Neuronal stem cell (in vitro differentiated cells): ENCODE data around the gene SEMA3A.

Experiments used
- DNase-seq: peaks from one replicate; pipeline ENCODE4 v3.0.0-alpha.2; 2013; ENCODE audit warnings: low spot score
- H2AFZ ChIP-seq: one replicate; pipeline ENCODE4 v1.6.1; 2013; ENCODE audit warnings: mild to moderate bottlenecking, low read length, inconsistent platforms
- H2AK5ac ChIP-seq: 2 replicates; pipeline ENCODE4 v1.6.1; 2013; ENCODE audit warnings: low read depth, mild to moderate bottlenecking, inconsistent platforms, low read length, moderate library complexity, mixed read lengths
- H2BK120ac ChIP-seq: 2 replicates; pipeline ENCODE4 v1.6.1; 2013; ENCODE audit warnings: low read depth, mild to moderate bottlenecking, inconsistent platforms, low read length, moderate library complexity, mixed read lengths
- H2BK12ac ChIP-seq: one replicate; pipeline ENCODE4 v1.6.1; 2013; ENCODE audit warnings: low read length, inconsistent platforms
- H2BK15ac ChIP-seq: 2 replicates; pipeline ENCODE4 v1.6.1; 2013; ENCODE audit warnings: mild to moderate bottlenecking, low read length, inconsistent platforms, mixed read lengths
- H2BK5ac ChIP-seq: one replicate; pipeline ENCODE4 v1.6.1; 2013; ENCODE audit warnings: inconsistent platforms, mild to moderate bottlenecking, low read length, moderate library complexity
- H3K14ac ChIP-seq: one replicate; pipeline ENCODE4 v1.6.1; 2013; ENCODE audit warnings: low read length, inconsistent platforms
- H3K18ac ChIP-seq: 2 replicates; pipeline ENCODE4 v1.6.1; 2013; ENCODE audit warnings: low read length, inconsistent platforms
- H3K23ac ChIP-seq: 2 replicates; pipeline ENCODE4 v1.6.1; 2013; ENCODE audit warnings: low read depth, mild to moderate bottlenecking, mixed read lengths, low read length, inconsistent platforms; ENCODE audit not compliant: poor library complexity
- H3K27ac ChIP-seq: replicated peaks from 3 replicates; pipeline ENCODE4 v1.5.1; 2013; ENCODE audit warnings: low read length, inconsistent platforms
- H3K27me3 ChIP-seq, 3 experiments: 2 replicates each; pipeline ENCODE4 v1.6.1; 2013; ENCODE audit warnings: low read length in 3 of 3, mild to moderate bottlenecking in 2 of 3, inconsistent platforms in 1 of 3, low read depth in 1 of 3, mixed read lengths in 1 of 3, moderate library complexity in 1 of 3; ENCODE audit not compliant: control insufficient read depth in 3 of 3, insufficient read depth in 3 of 3
- H3K36me3 ChIP-seq, 2 donors: replicated peaks in 1 of 2; 2 replicates each; pipeline ENCODE4 v1.6.1; 2013; ENCODE audit warnings: low read length in 2 of 2; ENCODE audit not compliant: control insufficient read depth in 2 of 2, insufficient read depth in 2 of 2
- H3K4ac ChIP-seq: 2 replicates; pipeline ENCODE4 v1.6.1; 2013; ENCODE audit warnings: inconsistent platforms, mild to moderate bottlenecking, low read length, moderate library complexity
- H3K4me1 ChIP-seq, 2 donors: 1 replicate in 1 of 2; 2 replicates in 1 of 2; pipeline ENCODE4 v1.6.1; 2013; ENCODE audit warnings: low read length in 2 of 2, low read depth in 1 of 2; ENCODE audit not compliant: control insufficient read depth in 2 of 2, insufficient read depth in 1 of 2
- H3K4me2 ChIP-seq: one replicate; pipeline ENCODE4 v1.6.1; 2013; ENCODE audit warnings: mild to moderate bottlenecking, low read length, inconsistent platforms; ENCODE audit not compliant: insufficient read depth, poor library complexity, severe bottlenecking
- H3K4me3 ChIP-seq, 2 donors: 2 replicates each; pipeline ENCODE4 v1.5.1; 2013; ENCODE audit warnings: low read length in 2 of 2, mild to moderate bottlenecking in 2 of 2, inconsistent platforms in 1 of 2, moderate library complexity in 1 of 2
- H3K79me1 ChIP-seq: one replicate; pipeline ENCODE4 v1.6.1; 2013; ENCODE audit warnings: low read depth, mild to moderate bottlenecking, inconsistent platforms, low read length, moderate library complexity
- H3K9ac ChIP-seq: one replicate; pipeline ENCODE4 v1.6.1; 2013; ENCODE audit warnings: mild to moderate bottlenecking, low read depth, low read length, inconsistent platforms; ENCODE audit not compliant: poor library complexity
- H3K9me3 ChIP-seq, 2 donors: replicated peaks in 1 of 2; 2 replicates each; pipeline versions ENCODE3 to v1.6.1; 2013; ENCODE audit warnings: low read length in 2 of 2, mild to moderate bottlenecking in 2 of 2, inconsistent platforms in 1 of 2, low read depth in 1 of 2, mixed read lengths in 1 of 2, moderate library complexity in 1 of 2; ENCODE audit not compliant: control insufficient read depth in 2 of 2, insufficient read depth in 1 of 2
- H4K8ac ChIP-seq: one replicate; pipeline ENCODE4 v1.6.1; 2013; ENCODE audit warnings: low read depth, mild to moderate bottlenecking, inconsistent platforms, low read length, moderate library complexity
- H4K91ac ChIP-seq: one replicate; pipeline ENCODE4 v1.6.1; 2013; ENCODE audit warnings: low read length, low read depth, mild to moderate bottlenecking, inconsistent platforms; ENCODE audit not compliant: poor library complexity
- WGBS, 2 donors: extraction: QIAGEN DNeasy Blood & Tissue Kit; methylation state at CpG; one replicate each; pipeline ENCODE4 v1.1.7; 2013; ENCODE audit warnings: missing lambda C conversion rate in 2 of 2, mixed read lengths in 1 of 2; ENCODE audit not compliant: insufficient read length in 2 of 2, insufficient replicate concordance in 1 of 2; ENCODE audit errors: extremely low coverage in 2 of 2; 5-methylcytosine and 5-hydroxymethylcytosine counted together

The SEMA3A gene

GRCh38 chr7:84108119-84108518 is 86.5 kb downstream of the SEMA3A start:
- H3K36me3 ChIP-seq = peaks cover 0 to 61% of the 10 kb centered on the region in 2 donors
- no peak overlapping the region for H4K8ac ChIP-seq
- H3K79me1 ChIP-seq = no peaks in the 10 kb centered on the region
- no peak overlapping the region for H3K4me3 ChIP-seq
- H2BK12ac ChIP-seq = no peak overlapping the region
- H2BK120ac ChIP-seq = no peak overlapping the region
- H3K4me2 ChIP-seq = no peak overlapping the region
- H3K23ac ChIP-seq = no peak overlapping the region
- no CpG with 5 or more reads among the region's 1 CpG for WGBS, 2 donors
- no peaks in the 10 kb centered on the region for H3K9me3 ChIP-seq
- no peak overlapping the region for H2AK5ac ChIP-seq
- H3K4ac ChIP-seq = no peak overlapping the region
- no peak overlapping the region for H2BK5ac ChIP-seq
- H3K27ac ChIP-seq = no peak overlapping the region
- H4K91ac ChIP-seq = no peak overlapping the region
- no peak overlapping the region for H3K18ac ChIP-seq
- peaks cover 3 to 10% of the 10 kb centered on the region in 2 donors for H3K4me1 ChIP-seq
- DNase-seq = no peak
- H2AFZ ChIP-seq = no peak overlapping the region
- H2BK15ac ChIP-seq = no peak overlapping the region
- H3K27me3 ChIP-seq = no peaks in the 10 kb centered on the region
- H3K9ac ChIP-seq = no peak overlapping the region
- H3K14ac ChIP-seq = no peak overlapping the region

- Histone ChIP-seq H2BK5ac (no peak overlapping the region), H2BK12ac (no peak overlapping the region), H3K79me1 (no peaks in the 10 kb centered on the region), H2AFZ (no peak overlapping the region), H3K36me3 (peaks cover 0 to 62% of the 10 kb centered on the region in 2 donors), H3K4me1 (peaks cover 0 to 8% of the 10 kb centered on the region in 2 donors), H4K8ac (no peak overlapping the region), H3K18ac (no peak overlapping the region), H2AK5ac (no peak overlapping the region), H3K14ac (no peak overlapping the region), H3K27me3 (no peaks in the 10 kb centered on the region), H2BK15ac (no peak overlapping the region), H3K9me3 (no peaks in the 10 kb centered on the region), H3K4me3 (no peak overlapping the region), H4K91ac (no peak overlapping the region), H3K27ac (no peak overlapping the region), H3K9ac (no peak overlapping the region), H3K23ac (no peak overlapping the region), H2BK120ac (no peak overlapping the region), H3K4ac (no peak overlapping the region), H3K4me2 (no peak overlapping the region)
- no peak for DNase-seq
- WGBS, 2 donors = no CpG with 5 or more reads among the region's 2 CpGs
Measured at GRCh38 chr7:84107259-84107658, 87.3 kb downstream of the SEMA3A start.

DNA sequence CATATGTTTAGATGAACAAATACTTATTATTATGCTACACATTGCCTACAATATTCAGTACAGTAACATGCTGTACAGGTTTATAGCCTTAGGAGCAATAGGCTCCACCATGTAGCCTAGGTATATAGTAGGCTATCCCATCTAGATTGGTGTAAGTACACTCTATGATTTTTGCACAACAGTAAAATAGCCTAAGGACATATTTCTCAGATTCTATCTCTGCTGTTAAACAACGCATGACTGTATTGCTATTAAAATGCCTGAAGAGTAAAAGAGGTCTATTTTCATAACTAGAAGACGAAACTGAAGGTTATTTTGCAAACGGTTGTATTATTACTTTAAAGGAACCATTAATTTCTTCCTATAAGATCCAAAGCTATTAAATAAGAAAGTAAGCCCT is 88.3 kb downstream of the SEMA3A start:
- H3K9me3 ChIP-seq = no peaks in the 10 kb centered on the region

GRCh38 chr7:84105586-84105985 is 89.0 kb downstream of the SEMA3A start:
- Histone ChIP-seq H4K8ac (no peak overlapping the region), H3K9ac (no peak overlapping the region), H2AK5ac (no peak overlapping the region), H3K23ac (no peak overlapping the region), H4K91ac (no peak overlapping the region), H2AFZ (no peak overlapping the region), H3K79me1 (no peaks in the 10 kb centered on the region), H3K4me1 (peaks cover 0 to 6% of the 10 kb centered on the region in 2 donors), H2BK5ac (no peak overlapping the region), H3K36me3 (peaks cover 0 to 70% of the 10 kb centered on the region in 2 donors), H3K27ac (no peak overlapping the region), H2BK15ac (no peak overlapping the region), H3K18ac (no peak overlapping the region), H3K14ac (no peak overlapping the region), H3K9me3 (no peaks in the 10 kb centered on the region), H2BK120ac (no peak overlapping the region), H3K4ac (no peak overlapping the region), H3K4me3 (no peak overlapping the region), H3K4me2 (no peak overlapping the region), H2BK12ac (no peak overlapping the region), H3K27me3 (no peaks in the 10 kb centered on the region)
- no peak for DNase-seq
- no CpG with 5 or more reads among the region's 1 CpG for whole genome bisulfite sequencing, 2 donors

More for the DNA sequence above, 88.3 kb downstream of the SEMA3A start:
- H2AFZ ChIP-seq = no peak overlapping the region
- no peak overlapping the region for H3K4me2 ChIP-seq
- DNase-seq = no peak
- H4K8ac ChIP-seq = no peak overlapping the region
- H2BK5ac ChIP-seq = no peak overlapping the region
- no peak overlapping the region for H2BK12ac ChIP-seq
- H3K4me1 ChIP-seq = peaks cover 0 to 8% of the 10 kb centered on the region in 2 donors
- no peak overlapping the region for H3K18ac ChIP-seq
- H3K9ac ChIP-seq = no peak overlapping the region
- no peak overlapping the region for H2AK5ac ChIP-seq
- H3K27ac ChIP-seq = no peak overlapping the region
- H3K4ac ChIP-seq = no peak overlapping the region
- WGBS, 2 donors = no CpG with 5 or more reads among the region's 3 CpGs
- no peak overlapping the region for H2BK15ac ChIP-seq
- no peak overlapping the region for H3K23ac ChIP-seq
- no peak overlapping the region for H3K14ac ChIP-seq
- no peaks in the 10 kb centered on the region for H3K27me3 ChIP-seq
- H3K36me3 ChIP-seq = peaks cover 0 to 64% of the 10 kb centered on the region in 2 donors
- no peak overlapping the region for H3K4me3 ChIP-seq
- no peaks in the 10 kb centered on the region for H3K79me1 ChIP-seq
- no peak overlapping the region for H4K91ac ChIP-seq
- H2BK120ac ChIP-seq = no peak overlapping the region
